OCI-LY7 (cell line): ENCODE results near the gene IL36B. TPM values are rescaled to one million over a fixed set of nuclear protein-coding genes. Genes with fewer than 3 reads are reported as not detected.

ENCODE experiments used
- BruUV-seq: library from RNA; stranded (reverse); fragments of 400-500 nt; replicated peaks from 2 replicates; lab custom pipeline; 2021; lab: Mats Ljungman, UMichigan
- CTCF ChIA-PET: fragments of 300-600 bp; sonication (Branson Sonifier 250); formaldehyde crosslinking; loops from one replicate; lab custom pipeline; 2022; ENCODE audit warnings: antibody characterized with exemption; ENCODE audit not compliant: unreplicated experiment; lab: Charles Lee
- POLR2A ChIA-PET: fragments of 300-600 bp; sonication (Branson Sonifier 250); formaldehyde crosslinking; loops from one replicate; lab custom pipeline; 2022; ENCODE audit warnings: antibody characterized with exemption; lab: Charles Lee
- DNase-seq: peaks from one replicate; pipeline ENCODE4 v3.0.0-alpha.2; 2015; ENCODE audit warnings: low spot score
- H2AFZ ChIP-seq: fragments of 200-600 bp; sonication (generic), shearing (Covaris generic); 2 replicates; pipeline ENCODE4 v1.6.1; 2014; ENCODE audit warnings: mild to moderate bottlenecking, antibody characterized with exemption, low read length, moderate library complexity
- H3K27ac ChIP-seq: fragments of 200-600 bp; sonication (generic); 2 replicates; pipeline ENCODE4 v1.5.1; 2014; ENCODE audit warnings: mixed run types, low read depth, mild to moderate bottlenecking, moderate library complexity, low read length, inconsistent platforms; ENCODE audit not compliant: poor library complexity, severe bottlenecking
- H3K36me3 ChIP-seq: fragments of 200-600 bp; sonication (generic); 2 replicates; pipeline ENCODE4 v1.6.1; 2014; ENCODE audit warnings: mild to moderate bottlenecking, antibody characterized with exemption, low read length, moderate library complexity, mixed read lengths; ENCODE audit not compliant: insufficient read depth
- H3K4me1 ChIP-seq: fragments of 200-600 bp; sonication (generic); 2 replicates; pipeline ENCODE4 v1.5.1; 2014; ENCODE audit warnings: mild to moderate bottlenecking, low read length; ENCODE audit not compliant: insufficient read depth, poor library complexity, severe bottlenecking
- H3K4me2 ChIP-seq: fragments of 200-600 bp; sonication (generic); 2 replicates; pipeline ENCODE4 v1.6.1; 2014; ENCODE audit warnings: mild to moderate bottlenecking, low read length
- H3K4me3 ChIP-seq: fragments of 200-600 bp; sonication (generic); 2 replicates; pipeline ENCODE4 v1.5.1; 2014; ENCODE audit warnings: mild to moderate bottlenecking, low read depth, low read length; ENCODE audit not compliant: poor library complexity, severe bottlenecking
- H3K79me2 ChIP-seq: fragments of 200-600 bp; sonication (generic); 2 replicates; pipeline ENCODE4 v1.6.1; 2016; ENCODE audit warnings: low read depth, mild to moderate bottlenecking, low read length, moderate library complexity, mixed read lengths; ENCODE audit not compliant: insufficient read depth
- H3K9me2 ChIP-seq: fragments of 200-600 bp; sonication (generic); 2 replicates; pipeline ENCODE4 v1.6.1; 2016; ENCODE audit warnings: mild to moderate bottlenecking, low read length, mixed read lengths; ENCODE audit not compliant: insufficient read depth
- H3K9me3 ChIP-seq: fragments of 200-600 bp; sonication (generic); 2 replicates; pipeline ENCODE4 v1.6.1; 2014; ENCODE audit warnings: mild to moderate bottlenecking, mixed run types, low read length, mixed read lengths
- H4K20me1 ChIP-seq: fragments of 200-600 bp; sonication (generic); 2 replicates; pipeline ENCODE4 v1.6.1; 2014; ENCODE audit warnings: mild to moderate bottlenecking, antibody characterized with exemption, low read length, moderate library complexity, mixed read lengths; ENCODE audit not compliant: insufficient read depth
- CTCF ChIP-seq: fragments of 200-600 bp; sonication (generic); conservative IDR thresholded peaks from 2 replicates; pipeline ENCODE4 v1.5.1; 2014; ENCODE audit warnings: mild to moderate bottlenecking, antibody characterized with exemption, low read length, moderate library complexity, mixed read lengths
- EZH2phosphoT487 ChIP-seq: fragments of 200-600 bp; sonication (generic); IDR thresholded peaks from 2 replicates; pipeline ENCODE4 v1.6.1; 2018; ENCODE audit warnings: low read depth, borderline replicate concordance, mild to moderate bottlenecking, mixed run types, antibody characterized with exemption, low read length, moderate library complexity, mixed read lengths
- intact Hi-C: fragments of 100-400 bp; cut with micrococcal nuclease; formaldehyde crosslinking; loops from one replicate; pipeline ENCODE4 v1.10.0; 2022; ENCODE audit not compliant: unreplicated experiment
- total RNA-seq, 2 experiments: library from RNA; depleted of rRNA in 1 of 2; stranded (reverse); fragments of >200 nt in 1 of 2; shearing (Covaris generic) in 1 of 2; gene quantifications; 2 replicates each; pipeline ENCODE4 v1.2.3, GENCODE V29; 2014 to 2022

Gene IL36B
- total RNA-seq, 2 experiments from 2014 or later, result not detected

- no TSS peak for BruUV-seq
- POLR2A ChIA-PET, result no interaction called here
- H3K4me1 ChIP-seq, result no peaks in the 10 kb centered on the region
- intact Hi-C loops, result no loop called here
- no peak overlapping the region for H3K4me2 ChIP-seq
- H2AFZ ChIP-seq, result no peak overlapping the region
- H3K27ac ChIP-seq, result no peak overlapping the region
- DNase-seq, result no peak
- no peaks in the 10 kb centered on the region for H3K36me3 ChIP-seq
- H3K79me2 ChIP-seq, result no peaks in the 10 kb centered on the region
- no peaks in the 10 kb centered on the region for H4K20me1 ChIP-seq
- H3K9me2 ChIP-seq, result no peaks in the 10 kb centered on the region
- CTCF ChIA-PET, result no interaction called here
- peaks cover 4% of the 10 kb centered on the region; the same call in 1 of the 2 replicates for H3K9me3 ChIP-seq
- no peak overlapping the region for H3K4me3 ChIP-seq
- TF ChIP-seq CTCF (no peak), EZH2phosphoT487 (no peak)
Observed at GRCh38 chr2:112989611-112990010, 63.1 kb downstream of the IL36B start.

- intact Hi-C loops, result no loop called here
- ChIA-PET CTCF (no interaction called here), POLR2A (interaction anchor here (0.6 kb wide), 1 partner anchor 44 kb away, joined by 5 read pairs; no protein-coding TSS in a partner anchor)
- no peaks in the 10 kb centered on the region for H3K79me2 ChIP-seq
- no TSS peak for BruUV-seq
- TF ChIP-seq CTCF, result no peak
- TF ChIP-seq EZH2phosphoT487, result no peak
- no peaks in the 10 kb centered on the region for H4K20me1 ChIP-seq
- peaks cover 4% of the 10 kb centered on the region; the same call in 1 of the 2 replicates for H3K9me3 ChIP-seq
- H3K36me3 ChIP-seq, result no peaks in the 10 kb centered on the region
- H3K9me2 ChIP-seq, result no peaks in the 10 kb centered on the region
- H2AFZ ChIP-seq, result no peak overlapping the region
- no peak overlapping the region for H3K27ac ChIP-seq
- DNase-seq, result no peak
- H3K4me1 ChIP-seq, result no peaks in the 10 kb centered on the region
- H3K4me2 ChIP-seq, result no peak overlapping the region
- H3K4me3 ChIP-seq, result no peak overlapping the region
Observed at GRCh38 chr2:112985090-112985489, 67.6 kb downstream of the IL36B start.

DNA sequence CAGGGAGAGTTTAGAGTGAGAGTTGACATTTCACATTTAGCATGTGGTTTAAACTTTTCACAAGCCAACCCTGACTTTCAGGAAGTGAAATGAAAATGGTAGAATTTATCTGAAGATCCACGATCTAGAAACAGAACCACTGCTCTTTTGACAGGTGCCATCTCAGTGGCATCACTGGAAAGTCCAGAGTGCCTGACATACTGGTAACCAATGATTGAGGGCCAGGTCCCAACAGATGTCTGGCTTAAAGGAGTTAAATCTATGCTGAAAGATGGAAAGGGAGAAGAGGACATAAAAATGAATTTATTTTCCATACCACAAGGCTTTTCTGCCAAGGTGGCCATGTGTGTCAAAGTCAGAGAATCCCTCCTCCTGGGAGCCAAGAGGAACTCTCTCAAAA lies 72.1 kb downstream of the IL36B start:
- ChIA-PET POLR2A (no interaction called here), CTCF (no interaction called here)
- H3K4me3 ChIP-seq, result no peak overlapping the region
- H4K20me1 ChIP-seq, result no peaks in the 10 kb centered on the region
- no peak for DNase-seq
- BruUV-seq, result no TSS peak
- H3K9me3 ChIP-seq, result no peaks in the 10 kb centered on the region
- no peaks in the 10 kb centered on the region for H3K9me2 ChIP-seq
- intact Hi-C loops, result no loop called here
- no peaks in the 10 kb centered on the region for H3K36me3 ChIP-seq
- no peak overlapping the region for H3K27ac ChIP-seq
- H3K79me2 ChIP-seq, result no peaks in the 10 kb centered on the region
- no peak for TF ChIP-seq CTCF
- no peak for TF ChIP-seq EZH2phosphoT487
- no peak overlapping the region for H2AFZ ChIP-seq
- no peak overlapping the region for H3K4me2 ChIP-seq
- no peaks in the 10 kb centered on the region for H3K4me1 ChIP-seq
